PC-3 (cell line): Measurements from ENCODE around the gene TMEM94. TPM values are rescaled to one million over a fixed set of nuclear protein-coding genes. Genes with fewer than 3 reads are reported as not detected.

Experiments
- ATAC-seq: fragments of 200-7000 bp; cut with Tn5 transposase; 2 replicates; pipeline ENCODE4 v1.9.1; 2020; ENCODE audit warnings: mild to moderate bottlenecking, moderate library complexity
- Bru-seq: library from RNA; stranded (reverse); fragments of 400-500 nt; gene quantifications from one replicate; lab custom pipeline; 2021; lab: Mats Ljungman, UMichigan
- BruChase-seq, 2 experiments: library from RNA; stranded (reverse); fragments of 400-500 nt; gene quantifications; one replicate each; lab custom pipeline; 2021; lab: Mats Ljungman, UMichigan
- BruUV-seq: library from RNA; stranded (reverse); fragments of 400-500 nt; replicated peaks from 2 replicates; lab custom pipeline; 2021; lab: Mats Ljungman, UMichigan
- CTCF ChIA-PET: fragments of 300-600 bp; sonication (Branson Sonifier 250); formaldehyde crosslinking; loops from one replicate; lab custom pipeline; 2022; ENCODE audit warnings: antibody characterized with exemption; lab: Charles Lee
- POLR2A ChIA-PET: fragments of 300-600 bp; sonication (Branson Sonifier 250); formaldehyde crosslinking; loops from one replicate; lab custom pipeline; 2022; ENCODE audit warnings: antibody characterized with exemption; ENCODE audit not compliant: unreplicated experiment; lab: Charles Lee
- DNase-seq: peaks from one replicate; pipeline ENCODE4 v3.0.0-alpha.2; 2015
- H2AFZ ChIP-seq: fragments of 300-600 bp; sonication (generic); 2 replicates; pipeline ENCODE4 v1.6.0; 2016; ENCODE audit warnings: antibody characterized with exemption, low read length
- H3F3A ChIP-seq: fragments of 300-600 bp; sonication (generic); one replicate; pipeline ENCODE4 v1.6.0; 2017; ENCODE audit warnings: antibody characterized with exemption, low read length, control low read depth, mild to moderate bottlenecking; ENCODE audit not compliant: unreplicated experiment
- H3K27ac ChIP-seq: fragments of 300-600 bp; sonication (generic); 2 replicates; pipeline ENCODE4 v1.5.1; 2016; ENCODE audit warnings: mild to moderate bottlenecking, low read length
- H3K27me3 ChIP-seq: fragments of 300-600 bp; sonication (generic); 2 replicates; pipeline ENCODE4 v1.6.1; 2016; ENCODE audit warnings: low read length, mixed read lengths
- H3K36me3 ChIP-seq: fragments of 300-600 bp; sonication (generic); 2 replicates; pipeline ENCODE4 v1.6.1; 2016; ENCODE audit warnings: low read depth, mixed run types, low read length, mixed read lengths
- H3K4me1 ChIP-seq: fragments of 300-600 bp; sonication (generic); 2 replicates; pipeline ENCODE4 v1.5.1; 2016; ENCODE audit warnings: low read length; ENCODE audit not compliant: insufficient read depth
- H3K4me2 ChIP-seq: fragments of 300-600 bp; sonication (generic); 2 replicates; pipeline ENCODE4 v1.6.0; 2016; ENCODE audit warnings: low read length
- H3K4me3 ChIP-seq: fragments of 300-600 bp; sonication (generic); 2 replicates; pipeline ENCODE4 v1.5.1; 2016; ENCODE audit warnings: mild to moderate bottlenecking, low read length, mixed read lengths
- H3K79me2 ChIP-seq: fragments of 300-600 bp; sonication (generic); 2 replicates; pipeline ENCODE4 v1.6.1; 2017; ENCODE audit warnings: low read length, mixed read lengths
- H3K9ac ChIP-seq: fragments of 300-600 bp; sonication (generic); 2 replicates; pipeline ENCODE4 v1.6.0; 2016; ENCODE audit warnings: mild to moderate bottlenecking, low read length
- H3K9me2 ChIP-seq: fragments of 300-600 bp; sonication (generic); replicated peaks from 2 replicates; pipeline ENCODE4 v1.6.1; 2016; ENCODE audit warnings: mixed run types, low read length, mixed read lengths
- H3K9me3 ChIP-seq: fragments of 300-600 bp; sonication (generic); 2 replicates; pipeline ENCODE4 v1.6.1; 2016; ENCODE audit warnings: low read length, mixed read lengths
- H4K20me1 ChIP-seq: fragments of 300-600 bp; sonication (generic); 2 replicates; pipeline ENCODE4 v1.6.1; 2016; ENCODE audit warnings: low read length, mixed read lengths
- CTCF ChIP-seq: fragments of 300-600 bp; sonication (generic); conservative IDR thresholded peaks from 2 replicates; pipeline ENCODE4 v1.5.1; 2017; ENCODE audit warnings: antibody characterized with exemption, low read depth, mild to moderate bottlenecking, low read length
- EZH2 ChIP-seq: fragments of 300-600 bp; sonication (generic); IDR thresholded peaks from one replicate; pipeline ENCODE4 v1.6.1; 2017; ENCODE audit warnings: antibody characterized with exemption, mild to moderate bottlenecking, low read length; ENCODE audit not compliant: unreplicated experiment
- EZH2phosphoT487 ChIP-seq: fragments of 300-600 bp; sonication (generic); IDR thresholded peaks from 2 replicates; pipeline ENCODE4 v1.6.1; 2018; ENCODE audit warnings: mild to moderate bottlenecking, antibody characterized with exemption, low read length, borderline replicate concordance
- intact Hi-C: fragments of 100-400 bp; cut with micrococcal nuclease; formaldehyde crosslinking; loops from 2 replicates; pipeline ENCODE4 v1.9.0; 2023
- long read RNA-seq: library from polyadenylated mRNA; unstranded; transcript quantifications from one replicate; pipeline ENCODE4 v2.0.0, GENCODE V29; 2021; ENCODE audit not compliant: unreplicated experiment
- total RNA-seq: library from RNA; depleted of rRNA; stranded (reverse); fragments of >200 nt; gene quantifications from 2 replicates; pipeline ENCODE4 v1.2.3, GENCODE V29; 2014; rRNA removed

The TMEM94 gene
- total RNA-seq (45.6 and 88.3 TPM in 2 replicates), Bru-seq, nascent RNA (percentile 64 among the genes with signal in this experiment), BruChase-seq, experiment 1, labeled RNA remaining after a 6-hour chase (percentile 73 among the genes with signal in this experiment), BruChase-seq, experiment 2, labeled RNA remaining after a 2-hour chase (percentile 64 among the genes with signal in this experiment)
- long read RNA-seq, partial matches to known transcripts: 65 of 87 reads
- long read RNA-seq, other reads (novel, unspliced or antisense): 21 of 87 reads

DNA sequence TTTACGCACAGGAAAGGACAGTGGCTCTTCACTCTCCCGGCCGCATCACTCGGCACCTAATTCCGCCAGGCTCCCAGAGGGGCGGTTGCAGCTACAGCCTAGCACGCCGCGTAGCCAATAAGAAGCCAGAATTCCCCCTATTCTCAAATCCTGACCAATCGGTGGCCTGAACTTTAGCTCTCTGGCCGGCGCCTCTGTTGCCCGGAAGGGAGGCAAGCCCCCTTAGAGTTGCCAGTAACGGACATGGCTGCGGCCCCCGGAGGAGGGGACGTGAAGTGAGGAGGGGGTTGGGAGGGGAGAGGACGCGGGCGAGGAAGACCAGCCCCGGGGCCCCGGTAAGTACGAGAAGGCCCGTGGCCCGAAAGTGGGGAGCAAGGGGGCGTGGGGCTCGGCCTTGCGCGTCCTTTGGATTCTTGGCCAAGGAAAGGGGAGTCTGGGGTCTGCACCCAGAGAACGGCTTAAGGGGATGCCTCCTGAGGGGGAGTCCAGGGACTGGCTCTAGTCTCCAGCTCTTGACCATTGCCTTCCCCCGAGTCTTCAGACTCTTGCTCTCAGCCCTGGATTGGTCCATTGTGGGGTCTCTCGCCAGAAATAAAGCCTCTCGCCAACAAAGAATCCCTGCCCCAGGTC lies at the start of gene TMEM94:
TMEM94 (plus strand) TSS at position 219 of the 630 bp plus-strand sequence. CDS start 15,271 bp downstream, outside the sequence.
- CTCF ChIA-PET: interaction anchor here (0.5 to 2.1 kb wide), 6 partner anchors 13 to 833 kb away, joined by 3 to 6 read pairs (median 4); partner anchors contain the start of genes MIF4GD, SMIM5 and TSEN54
- Histone ChIP-seq H3K4me2 (peak within 1 kb of the TSS; percentile 87), H3K4me1 (peaks cover 38% of the 10 kb centered on the region), H3F3A (no peaks in the 10 kb centered on the region), H3K9ac (peak within 1 kb of the TSS; percentile 84), H2AFZ (peak within 1 kb of the TSS; percentile 80), H3K27ac (peak within 1 kb of the TSS; percentile 13), H3K79me2 (peaks cover 20% of the 10 kb centered on the region), H3K36me3 (no peaks in the 10 kb centered on the region), H3K4me3 (peak within 1 kb of the TSS; percentile 85), H3K9me3 (no peaks in the 10 kb centered on the region), H3K27me3 (no peaks in the 10 kb centered on the region), H3K9me2 (no peaks in the 10 kb centered on the region), H4K20me1 (no peaks in the 10 kb centered on the region)
- TSS peak; percentile 63 for BruUV-seq
- ATAC-seq: peak; percentile 89
- no peak for TF ChIP-seq CTCF
- TF ChIP-seq EZH2phosphoT487: no peak
- TF ChIP-seq EZH2: no peak
- POLR2A ChIA-PET: interaction anchor here (0.6 to 1.2 kb wide), 4 partner anchors 26 to 79 kb away, joined by 3 to 5 read pairs (median 3); no protein-coding TSS in a partner anchor
- DNase-seq: peak; percentile 99
- intact Hi-C loops: loop anchor here (2.0 to 5.0 kb wide), 2 partner anchors 30 to 61 kb away; partner anchors contain the start of genes CASKIN2 and TSEN54

DNA sequence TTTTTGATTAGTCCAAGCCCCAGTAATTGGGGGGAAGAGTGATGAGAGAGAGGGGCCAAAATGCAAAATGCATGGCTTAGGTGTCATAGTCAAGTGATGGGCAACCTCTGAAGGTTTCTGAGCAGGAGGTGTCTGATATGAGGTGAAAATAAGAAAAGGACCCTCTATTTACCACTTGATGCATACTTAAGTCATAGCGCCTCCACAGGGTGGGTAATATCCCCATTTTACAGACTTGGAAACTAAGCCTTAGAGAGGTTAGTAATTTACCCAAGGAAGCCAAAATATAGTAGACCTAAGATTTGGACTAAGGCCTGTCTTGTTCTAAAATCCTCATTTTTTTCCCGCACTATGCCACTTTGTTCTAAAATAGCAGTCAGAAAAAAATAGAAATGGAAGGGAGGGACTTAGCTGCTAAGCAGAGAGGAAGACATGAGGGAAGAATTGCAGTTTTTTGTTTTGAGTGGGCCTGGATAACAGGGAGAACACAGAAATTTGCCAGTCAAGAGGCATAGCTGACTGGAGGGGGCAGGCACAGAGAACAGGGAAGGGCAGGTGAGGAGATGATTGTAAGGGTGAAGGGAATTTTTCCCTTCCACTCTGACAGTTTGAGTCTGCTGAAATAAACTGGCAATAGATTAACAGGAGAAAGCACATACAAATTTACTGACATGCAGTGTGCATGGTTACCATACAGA lies 48.6 kb upstream of the TMEM94 start:
- CTCF ChIA-PET: no interaction called here
- POLR2A ChIA-PET: interaction anchor here (0.7 kb wide), 1 partner anchor 137 kb away, joined by 33 read pairs; no protein-coding TSS in a partner anchor

More for the DNA sequence above, 48.6 kb upstream of the TMEM94 start:
- H3K9ac ChIP-seq: no peak overlapping the region
- H3K4me2 ChIP-seq: no peak overlapping the region
- H3K27ac ChIP-seq: no peak overlapping the region
- peaks cover 13% of the 10 kb centered on the region for H4K20me1 ChIP-seq
- H3K27me3 ChIP-seq: no peaks in the 10 kb centered on the region
- TF ChIP-seq CTCF: no peak
- TF ChIP-seq EZH2phosphoT487: no peak
- no peak for TF ChIP-seq EZH2
- ATAC-seq (no peak), DNase-seq (no peak)
- intact Hi-C loops: no loop called here
- H3K4me3 ChIP-seq: no peak overlapping the region
- H2AFZ ChIP-seq: no peak overlapping the region
- H3F3A ChIP-seq: peaks cover 6% of the 10 kb centered on the region
- peaks cover 18% of the 10 kb centered on the region for H3K4me1 ChIP-seq
- no peaks in the 10 kb centered on the region for H3K9me3 ChIP-seq
- no TSS peak for BruUV-seq
- no peaks in the 10 kb centered on the region for H3K36me3 ChIP-seq
- no peaks in the 10 kb centered on the region for H3K9me2 ChIP-seq
- H3K79me2 ChIP-seq: peaks cover 27% of the 10 kb centered on the region
